Measurements from ENCODE around the gene TMIE. TPM values are rescaled to one million over a fixed set of nuclear protein-coding genes. Genes with fewer than 3 reads are reported as not detected.

TMIE gene
- total RNA-seq, 2 donors from 2014 or later: 1.4 TPM

DNA sequence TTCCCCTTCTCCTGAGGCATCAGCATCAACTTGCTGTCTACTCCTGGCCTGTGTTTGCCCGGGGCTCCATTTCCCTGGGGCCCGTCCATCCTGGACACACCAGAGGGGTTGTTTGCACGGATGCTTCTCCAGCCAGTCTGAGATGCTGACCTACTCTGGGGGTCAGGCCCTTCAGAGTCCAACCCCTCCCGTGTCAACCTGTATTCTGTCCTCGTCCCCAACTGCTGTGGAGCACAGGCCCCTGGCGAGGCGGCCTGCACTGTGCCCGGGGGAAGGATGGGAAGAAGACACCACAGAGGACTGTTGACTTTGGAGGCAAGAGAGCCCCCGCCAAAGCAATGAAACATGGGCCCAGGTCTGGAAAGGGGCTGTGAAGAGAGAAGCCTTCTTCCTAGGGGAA is 33.5 kb upstream of the TMIE start:
- peak; percentile 66 for DNase-seq (ENCODE audit: low spot score)
- intact Hi-C loops (cut with DNase I): no loop called here

- intact Hi-C loops (cut with DNase I): no loop called here
- DNase-seq (ENCODE audit: low spot score): peak; percentile 58
Observed at GRCh38 chr3:46668116-46668515, 33.1 kb upstream of the TMIE start.

- DNase-seq (ENCODE audit: low spot score): peak; percentile 58
- intact Hi-C loops (cut with DNase I): no loop called here
Observed at GRCh38 chr3:46668591-46668990, 32.6 kb upstream of the TMIE start.

GRCh38 chr3:46669191-46669999 is 31.8 kb upstream of the TMIE start:
- intact Hi-C loops (cut with DNase I): no loop called here
- DNase-seq (ENCODE audit: low spot score): peak; percentile 55

GRCh38 chr3:46670000-46670890 is 30.9 kb upstream of the TMIE start:
- intact Hi-C loops (cut with DNase I): no loop called here
- peak; percentile 35 for DNase-seq (ENCODE audit: low spot score)

DNA sequence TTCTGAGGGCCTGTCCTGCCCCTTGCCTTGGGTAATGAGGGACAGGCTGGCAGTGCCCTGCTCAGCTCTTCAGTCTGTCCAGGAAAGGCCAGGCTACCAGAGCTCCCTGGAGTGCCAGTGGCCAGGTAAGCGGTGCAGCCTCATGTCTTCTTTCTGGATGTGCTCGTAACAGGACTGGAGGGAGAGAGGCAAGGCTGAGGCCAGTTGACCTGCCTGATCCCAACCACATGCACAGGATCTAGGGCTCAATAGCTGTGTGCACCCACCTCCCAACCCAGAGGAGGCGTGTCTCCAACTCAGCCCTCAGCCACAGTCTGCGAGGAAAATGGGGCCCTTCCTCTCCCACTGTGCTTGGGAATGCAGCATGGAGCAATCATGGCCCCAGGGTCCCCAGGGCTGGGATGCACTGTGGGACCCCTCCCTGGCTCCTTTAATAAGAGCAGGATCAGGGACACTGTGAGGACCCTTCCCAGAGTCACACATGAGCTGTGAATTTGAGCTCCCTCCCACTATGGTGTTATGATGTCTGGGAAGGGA is 30.2 kb upstream of the TMIE start:
- intact Hi-C loops (cut with DNase I): no loop called here
- DNase-seq (ENCODE audit: low spot score): peak; percentile 68

- intact Hi-C loops (cut with DNase I): no loop called here
- DNase-seq (ENCODE audit: low spot score): peak; percentile 68
Observed at GRCh38 chr3:46671541-46672348, 29.4 kb upstream of the TMIE start.

GRCh38 chr3:46672349-46672695 is 28.9 kb upstream of the TMIE start:
- intact Hi-C loops (cut with DNase I): no loop called here

DNA sequence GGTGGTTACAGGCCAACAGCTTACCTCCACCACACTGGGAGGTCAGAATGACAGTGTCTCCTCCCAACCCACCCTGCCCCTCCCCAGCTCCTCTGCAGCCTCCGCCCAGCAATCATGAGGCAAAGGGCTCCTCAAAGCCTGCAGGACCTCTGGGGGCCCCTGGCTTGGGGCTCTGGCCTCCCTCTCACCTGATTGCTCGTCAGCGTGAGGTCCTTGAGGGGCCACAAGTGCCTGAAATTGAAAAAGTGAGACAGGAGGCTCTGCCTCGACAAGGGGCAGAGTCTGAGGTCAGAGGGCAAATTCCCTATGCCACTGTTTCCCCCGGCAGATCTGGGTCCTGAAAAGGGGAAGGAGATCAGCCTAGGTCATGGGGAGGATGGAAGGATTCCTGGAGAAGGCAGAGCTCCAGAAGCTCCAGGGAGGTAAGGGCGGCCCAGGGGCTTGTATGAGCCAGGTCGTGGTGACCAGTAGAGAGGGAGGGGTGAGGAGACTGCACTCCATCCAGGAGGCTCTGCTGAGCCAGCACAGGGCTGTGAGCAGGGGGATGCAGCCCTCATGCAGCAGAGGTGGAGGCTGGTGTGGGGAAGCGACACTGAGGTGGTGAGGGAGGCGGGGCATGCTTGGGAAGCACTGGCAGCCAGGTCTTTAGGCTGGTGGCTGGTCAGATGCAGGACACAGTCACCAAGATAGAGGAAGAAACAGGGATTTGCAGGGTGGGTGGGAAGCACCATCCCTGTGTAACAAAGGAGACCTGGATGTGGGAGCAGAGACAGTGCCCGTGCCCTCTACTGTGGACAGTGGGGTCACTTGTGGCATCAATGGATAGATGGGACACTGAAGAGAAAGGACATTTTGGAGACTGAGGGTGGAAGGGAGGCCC is 27.8 kb upstream of the TMIE start:
- DNase-seq (ENCODE audit: low spot score): peak; percentile 45
- intact Hi-C loops (cut with DNase I): no loop called here

More at GRCh38 chr3:46672349-46672695, 28.9 kb upstream of the TMIE start:
- peak; percentile 59 for DNase-seq (ENCODE audit: low spot score)

DNA sequence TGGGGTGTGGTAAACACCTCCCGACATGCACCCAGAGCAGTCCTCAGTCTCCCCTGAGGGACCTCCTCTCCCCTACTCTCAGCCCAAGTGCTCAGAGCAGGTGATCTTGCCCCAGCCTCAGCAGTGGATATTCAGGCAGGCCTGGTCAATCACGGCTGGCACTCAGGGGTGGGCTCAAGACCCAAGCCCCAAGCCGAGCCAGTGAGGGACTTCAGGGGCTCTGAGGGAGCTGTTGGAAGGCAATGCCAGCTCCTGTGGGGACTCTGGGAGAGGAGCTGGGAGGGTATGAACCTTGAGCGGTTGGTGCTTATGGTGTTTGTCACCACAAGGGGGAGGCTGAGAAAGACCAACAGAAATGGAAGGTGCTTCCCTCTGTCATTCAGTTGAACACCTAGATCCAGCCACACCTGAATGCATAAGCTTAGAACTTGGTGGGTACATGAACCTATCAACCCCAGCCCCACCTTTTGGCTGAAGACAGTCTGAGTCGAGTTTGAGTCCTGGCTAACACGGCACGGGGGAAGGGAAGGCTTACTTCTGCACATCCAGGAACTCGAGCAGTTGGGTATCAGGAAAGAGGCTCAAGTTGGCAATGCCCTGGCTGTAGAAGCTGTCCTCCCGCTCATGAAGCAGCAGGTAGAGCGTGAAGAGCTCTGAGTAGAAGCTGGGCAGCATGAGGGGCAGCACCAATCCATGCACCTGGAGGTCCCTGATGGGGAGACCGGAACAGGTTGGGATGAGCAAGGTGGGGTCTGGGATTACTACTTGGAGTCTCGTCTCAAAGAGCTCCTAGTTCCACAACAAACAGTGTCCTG is 27.0 kb upstream of the TMIE start:
- peak; percentile 68 for DNase-seq (ENCODE audit: low spot score)
- intact Hi-C loops (cut with DNase I): no loop called here

DNA sequence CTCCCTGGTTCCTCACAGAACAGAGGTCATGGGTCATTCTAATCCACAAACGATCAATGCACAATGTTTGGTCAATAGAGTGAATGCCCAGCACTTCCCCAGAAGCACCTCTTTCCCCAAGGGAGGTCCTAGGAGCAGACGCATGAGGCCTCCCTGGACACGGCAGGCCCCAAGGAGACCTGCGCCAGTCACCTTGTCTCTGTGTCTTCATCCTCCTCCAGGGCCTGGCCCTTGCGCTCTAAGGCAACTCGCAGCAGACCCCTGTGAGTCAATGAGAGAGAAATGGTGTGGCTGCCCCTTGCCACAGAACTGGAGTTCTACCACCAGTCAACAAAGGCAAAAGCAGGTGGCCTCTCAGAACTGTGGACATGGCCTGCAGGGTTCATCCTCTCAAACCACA is 25.8 kb upstream of the TMIE start:
- intact Hi-C loops (cut with DNase I): no loop called here
- DNase-seq (ENCODE audit: low spot score): peak; percentile 36

DNA sequence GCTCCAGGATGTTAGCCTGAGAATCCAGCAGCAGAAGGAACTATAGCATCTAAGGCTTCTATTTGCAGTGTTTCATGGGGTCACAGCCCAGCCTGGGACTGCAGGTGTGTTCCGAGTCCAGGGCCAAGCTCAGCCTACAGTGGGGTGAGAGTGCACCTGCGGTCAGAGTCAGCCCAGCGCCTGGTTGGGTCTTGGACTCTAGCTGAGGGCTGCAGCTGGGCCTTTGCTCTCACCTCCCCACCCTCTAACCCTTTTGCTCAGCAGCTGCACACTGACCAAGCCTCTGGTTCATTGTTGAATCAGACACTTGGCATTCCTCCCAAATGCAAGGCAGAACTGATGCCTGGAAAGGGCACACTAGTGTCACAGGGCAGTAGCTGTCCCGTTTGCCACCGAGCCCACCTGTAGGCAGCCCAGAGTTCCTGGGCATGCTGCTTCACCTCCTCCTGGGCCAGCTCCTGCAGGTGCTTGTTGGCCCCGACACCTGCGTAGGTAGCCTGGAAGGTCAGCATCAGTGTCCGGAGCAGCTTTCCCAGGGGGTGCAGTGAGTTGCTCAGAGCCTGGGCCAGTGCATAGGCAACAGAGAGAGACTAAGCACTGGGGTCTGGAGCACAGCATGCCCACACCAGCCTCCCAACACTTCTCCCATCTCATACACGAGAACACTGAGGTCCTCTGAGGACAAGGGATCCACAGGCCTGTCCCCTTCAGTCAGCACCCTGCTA is 25.2 kb upstream of the TMIE start:
- intact Hi-C loops (cut with DNase I): no loop called here
- DNase-seq (ENCODE audit: low spot score): peak; percentile 69

- intact Hi-C loops (cut with DNase I): no loop called here
Observed at GRCh38 chr3:46676601-46677410, 24.4 kb upstream of the TMIE start.

GRCh38 chr3:46677411-46677726 is 23.8 kb upstream of the TMIE start:
- no peak for DNase-seq (ENCODE audit: low spot score)
- intact Hi-C loops (cut with DNase I): no loop called here

More at GRCh38 chr3:46676601-46677410, 24.4 kb upstream of the TMIE start:
- DNase-seq (ENCODE audit: low spot score): no peak

- DNase-seq (ENCODE audit: low spot score): no peak
- intact Hi-C loops (cut with DNase I): no loop called here
Observed at GRCh38 chr3:46678280-46678679, 22.9 kb upstream of the TMIE start.

DNA sequence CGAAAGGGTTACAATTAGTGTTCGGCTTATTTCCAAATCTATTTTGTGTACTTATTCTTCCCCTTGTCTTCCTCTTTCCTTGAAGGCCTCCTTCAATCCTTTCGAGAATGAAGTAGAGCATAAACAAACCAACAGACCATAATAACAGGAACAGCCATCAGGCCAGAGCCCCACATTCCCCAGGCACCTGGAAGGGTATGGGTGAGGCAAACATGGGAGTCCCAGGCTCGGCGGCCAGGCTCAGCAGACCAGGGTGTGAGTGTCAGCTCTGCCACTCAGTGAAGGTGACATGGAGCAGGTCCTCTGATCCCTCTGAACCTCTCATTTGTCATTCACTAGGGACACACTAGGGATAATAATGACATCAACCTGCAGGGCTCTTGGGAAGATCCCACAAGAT is 21.5 kb upstream of the TMIE start:
- no peak for DNase-seq (ENCODE audit: low spot score)
- intact Hi-C loops (cut with DNase I): no loop called here

Measured in posterior vena cava (tissue), 2 donors.